A673 (cell line): Measurements from ENCODE around the gene TRIM16.
"Not testable (repeated sequence)": the region's sequence is repeated elsewhere in the genome, so short reads cannot be mapped to it uniquely, and the experiment has no call there.

Experiments
- EZH2 ChIP-seq: fragments of 200-600 bp; sonication (generic); IDR thresholded peaks from 2 replicates; pipeline ENCODE4 v1.6.1; 2017; ENCODE audit warnings: borderline replicate concordance, low read depth, mild to moderate bottlenecking, mixed read lengths, antibody characterized with exemption, low read length; ENCODE audit not compliant: poor library complexity, severe bottlenecking
- TF ChIP-seq, protein P1 (sequence below): fragments of 300-800, 200-600 bp; sonication (generic); conservative IDR thresholded peaks from 2 replicates; pipeline ENCODE4 v1.5.1; 2017; ENCODE audit warnings: low read depth, mild to moderate bottlenecking, antibody characterized with exemption, low read length, moderate library complexity, mixed read lengths

DNA sequence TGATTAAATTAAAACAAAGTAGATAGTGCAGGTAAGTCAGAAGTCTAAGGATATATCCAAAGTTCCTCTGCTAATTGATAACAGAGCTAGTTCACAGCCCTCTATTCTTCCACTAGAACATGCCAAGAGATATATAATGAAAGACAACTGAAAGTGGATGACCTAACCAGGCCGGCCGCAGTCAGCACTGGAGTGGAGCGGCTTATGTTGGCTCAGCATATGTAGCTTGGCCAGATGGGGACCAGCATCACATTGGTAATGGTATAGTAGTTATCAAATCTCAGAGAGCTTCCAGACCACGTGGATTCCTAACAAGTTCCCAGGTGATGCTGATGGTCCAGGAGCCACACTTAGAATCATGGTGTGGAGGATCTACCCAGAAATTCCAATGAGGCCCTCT lies 102.6 kb downstream of the TRIM16 start:
- TF ChIP-seq, protein P1, sequence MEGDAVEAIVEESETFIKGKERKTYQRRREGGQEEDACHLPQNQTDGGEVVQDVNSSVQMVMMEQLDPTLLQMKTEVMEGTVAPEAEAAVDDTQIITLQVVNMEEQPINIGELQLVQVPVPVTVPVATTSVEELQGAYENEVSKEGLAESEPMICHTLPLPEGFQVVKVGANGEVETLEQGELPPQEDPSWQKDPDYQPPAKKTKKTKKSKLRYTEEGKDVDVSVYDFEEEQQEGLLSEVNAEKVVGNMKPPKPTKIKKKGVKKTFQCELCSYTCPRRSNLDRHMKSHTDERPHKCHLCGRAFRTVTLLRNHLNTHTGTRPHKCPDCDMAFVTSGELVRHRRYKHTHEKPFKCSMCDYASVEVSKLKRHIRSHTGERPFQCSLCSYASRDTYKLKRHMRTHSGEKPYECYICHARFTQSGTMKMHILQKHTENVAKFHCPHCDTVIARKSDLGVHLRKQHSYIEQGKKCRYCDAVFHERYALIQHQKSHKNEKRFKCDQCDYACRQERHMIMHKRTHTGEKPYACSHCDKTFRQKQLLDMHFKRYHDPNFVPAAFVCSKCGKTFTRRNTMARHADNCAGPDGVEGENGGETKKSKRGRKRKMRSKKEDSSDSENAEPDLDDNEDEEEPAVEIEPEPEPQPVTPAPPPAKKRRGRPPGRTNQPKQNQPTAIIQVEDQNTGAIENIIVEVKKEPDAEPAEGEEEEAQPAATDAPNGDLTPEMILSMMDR, result not testable (repeated sequence)
- TF ChIP-seq EZH2, result not testable (repeated sequence)
